Stimulated activated CD4-positive, alpha-beta T cell treated with anti-CD3 and anti-CD28 coated beads, TNF-alpha, amount 100 ng/mL, for 1 hour (primary cell): ENCODE measurements around the gene SDK2.
"Not testable (repeated sequence)": the region's sequence is repeated elsewhere in the genome, so short reads cannot be mapped to it uniquely, and the experiment has no call there.

Experiments used
- DNase-seq, 3 donors: peaks; one replicate each; pipeline ENCODE4 v3.0.0-alpha.2; 2020; ENCODE audit warnings: low read depth in 3 of 3, low spot score in 1 of 3

SDK2 gene

GRCh38 chr17:73489991-73490390, 154.3 kb downstream of the SDK2 start:
- DNase-seq, result no peak

- DNase-seq, result no peak
These were observed 154.9 kb downstream of the SDK2 start for GRCh38 chr17:73489333-73489732.

- no peak for DNase-seq
These were observed 159.1 kb downstream of the SDK2 start for GRCh38 chr17:73485130-73485529.

DNA sequence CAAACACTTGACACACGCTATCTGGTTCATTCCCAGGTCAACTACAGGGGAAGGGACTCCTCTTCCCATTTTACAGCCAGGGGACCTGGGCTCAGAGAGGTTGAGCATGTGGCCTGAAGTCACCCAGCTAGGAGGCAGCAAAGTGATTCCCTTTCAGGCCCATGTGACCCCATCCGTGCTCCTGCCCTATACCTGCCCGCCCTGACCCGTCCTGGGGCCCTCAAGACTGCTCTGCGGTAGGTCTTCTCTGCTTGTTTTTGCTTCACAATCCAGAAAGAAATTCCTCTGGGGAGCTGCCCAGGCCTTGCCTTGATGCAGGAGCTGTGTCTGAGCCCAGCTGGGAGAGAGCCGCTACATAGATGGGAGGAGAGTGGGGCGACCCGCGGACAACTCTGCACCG, 161.4 kb downstream of the SDK2 start:
- no peak for DNase-seq

DNA sequence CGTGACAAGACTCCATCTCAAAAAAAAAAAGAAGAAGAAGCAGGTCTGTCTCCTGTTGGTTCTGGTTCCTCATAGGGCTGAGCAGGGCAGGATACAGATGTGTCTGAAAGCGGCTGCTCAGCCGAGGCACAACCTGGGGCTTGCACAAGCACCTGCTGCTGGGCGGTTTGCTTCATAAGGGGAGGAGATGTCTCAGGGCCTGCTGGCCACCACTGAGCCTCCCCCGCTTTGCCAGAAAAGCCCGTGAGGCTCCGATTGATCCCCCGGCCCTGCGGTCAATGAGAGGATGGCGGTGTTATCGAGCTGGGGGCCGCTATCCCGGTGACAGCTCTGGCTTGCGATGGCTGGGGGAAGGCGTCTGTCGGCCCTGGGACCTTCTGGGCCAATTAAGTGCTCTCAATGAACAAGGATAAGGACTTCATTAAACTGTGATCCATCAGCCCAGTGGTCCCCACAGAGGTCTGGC, 162.0 kb downstream of the SDK2 start:
- DNase-seq, result no peak

- no peak for DNase-seq
These were observed 162.6 kb downstream of the SDK2 start for GRCh38 chr17:73481676-73482075.

DNA sequence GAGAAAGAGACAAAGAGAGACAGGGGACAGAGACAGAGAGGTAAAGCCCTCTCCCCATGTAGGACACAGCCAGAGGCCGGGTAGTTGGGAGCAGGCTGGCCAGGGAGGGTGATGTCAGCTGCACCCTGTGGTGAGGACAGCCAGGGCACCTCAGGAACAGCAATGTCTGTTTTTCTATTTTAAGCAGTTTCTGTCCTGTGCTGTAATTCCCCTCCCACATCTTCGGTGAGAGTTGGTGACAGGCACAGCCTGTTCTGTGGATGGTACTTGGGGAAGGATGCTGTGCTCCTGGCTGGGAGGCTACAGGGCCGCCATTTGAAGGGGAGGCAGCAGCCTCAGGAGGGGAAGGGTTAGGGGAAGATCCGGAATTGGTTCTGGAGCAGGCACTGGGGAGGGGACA, 163.5 kb downstream of the SDK2 start:
- no peak for DNase-seq

GRCh38 chr17:73478768-73479424, 165.3 kb downstream of the SDK2 start:
- DNase-seq, result no peak

- no peak for DNase-seq
These were observed 165.9 kb downstream of the SDK2 start for GRCh38 chr17:73478334-73478733.

DNA sequence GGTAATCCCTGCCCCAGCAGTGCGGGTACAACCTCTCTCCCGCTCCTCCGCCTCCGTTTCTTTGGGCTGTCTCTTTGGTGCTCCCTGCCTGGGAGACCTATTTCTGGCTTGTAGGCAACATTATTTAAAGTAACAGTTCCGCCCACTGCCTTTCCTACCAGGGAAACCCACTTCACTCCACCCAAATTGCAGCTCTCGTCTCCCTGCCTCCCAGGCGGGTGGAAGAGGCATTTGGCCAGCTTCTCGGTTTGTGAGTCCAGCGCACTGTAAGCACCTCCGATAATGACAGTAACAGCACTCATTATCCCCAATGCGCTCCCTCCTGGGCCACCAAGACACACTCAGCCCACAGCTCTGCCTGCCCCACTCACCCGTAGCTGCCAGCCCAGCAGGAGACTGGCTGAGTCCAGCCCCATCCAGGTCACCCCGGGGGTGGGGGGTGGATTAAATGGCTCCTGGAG, 167.3 kb downstream of the SDK2 start:
- DNase-seq, result no peak

DNA sequence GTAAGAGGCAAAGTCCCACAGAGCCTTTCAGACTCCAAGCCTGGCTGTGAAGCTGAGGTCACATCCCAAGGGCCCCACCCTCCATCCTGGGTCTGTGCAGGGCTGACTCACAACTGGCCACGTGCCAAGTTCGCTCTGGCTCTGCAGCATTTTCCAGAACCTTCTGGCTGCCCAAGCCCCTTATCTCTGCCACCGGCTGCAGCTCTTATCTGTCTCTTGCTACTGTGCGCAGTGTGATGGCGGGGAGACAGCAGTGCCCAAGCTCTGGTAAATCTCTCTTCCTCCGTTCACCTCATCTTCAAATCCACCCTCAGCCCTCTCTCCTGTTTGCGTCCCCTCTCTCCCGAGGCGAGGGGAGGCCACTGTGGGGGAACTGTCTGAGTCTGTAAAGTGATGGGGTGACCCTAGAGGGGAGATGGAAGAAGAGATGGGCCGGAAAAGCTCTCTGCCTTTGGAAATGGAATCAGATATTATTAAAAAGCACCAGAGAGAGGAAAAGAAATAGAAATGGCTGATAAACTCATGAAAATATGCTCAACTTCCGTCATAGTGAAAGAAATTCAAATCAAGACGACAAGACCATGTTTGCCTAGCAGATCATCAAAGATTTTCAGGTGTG, 169.8 kb downstream of the SDK2 start:
- DNase-seq, result no peak

DNA sequence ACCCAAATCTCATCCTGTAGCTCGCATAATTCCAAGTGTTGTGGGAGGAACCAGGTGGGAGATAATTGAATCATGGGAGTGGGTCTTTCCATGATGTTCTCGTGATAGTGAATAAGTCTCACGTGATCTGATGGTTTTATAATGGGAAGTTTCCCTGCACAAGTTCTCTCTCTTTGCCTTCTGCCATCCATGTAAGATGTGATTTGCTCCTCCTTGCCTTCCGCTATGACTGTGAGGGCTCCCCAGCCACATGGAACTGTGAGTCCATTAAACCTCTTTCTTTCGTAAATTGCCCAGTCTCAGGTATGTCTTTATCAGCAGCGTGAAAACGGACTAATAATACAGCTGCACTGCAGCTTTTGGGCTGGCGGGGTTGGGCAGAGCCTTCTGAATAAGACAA, 171.5 kb downstream of the SDK2 start:
- not testable (repeated sequence) for DNase-seq

DNA sequence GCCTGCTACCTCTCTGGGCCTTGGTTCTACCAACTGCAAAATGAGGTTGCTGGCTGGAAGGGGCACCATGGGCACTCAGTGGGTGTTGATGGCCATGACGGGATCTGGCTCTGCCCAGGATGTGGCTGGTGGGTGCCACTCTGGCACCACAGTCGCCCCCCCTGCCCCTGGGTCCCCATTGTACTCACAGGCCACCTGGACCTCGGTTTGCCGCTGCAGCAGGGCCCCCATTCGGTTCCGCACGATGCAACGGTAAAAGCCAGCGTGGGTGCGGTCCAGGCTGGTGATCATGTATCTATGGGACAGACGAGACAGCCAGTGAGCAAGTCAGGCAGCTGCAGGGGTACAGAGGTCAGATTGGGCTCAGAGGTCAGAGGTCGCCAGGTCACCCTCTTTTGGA, 172.3 kb downstream of the SDK2 start:
- DNase-seq, result no peak

DNA sequence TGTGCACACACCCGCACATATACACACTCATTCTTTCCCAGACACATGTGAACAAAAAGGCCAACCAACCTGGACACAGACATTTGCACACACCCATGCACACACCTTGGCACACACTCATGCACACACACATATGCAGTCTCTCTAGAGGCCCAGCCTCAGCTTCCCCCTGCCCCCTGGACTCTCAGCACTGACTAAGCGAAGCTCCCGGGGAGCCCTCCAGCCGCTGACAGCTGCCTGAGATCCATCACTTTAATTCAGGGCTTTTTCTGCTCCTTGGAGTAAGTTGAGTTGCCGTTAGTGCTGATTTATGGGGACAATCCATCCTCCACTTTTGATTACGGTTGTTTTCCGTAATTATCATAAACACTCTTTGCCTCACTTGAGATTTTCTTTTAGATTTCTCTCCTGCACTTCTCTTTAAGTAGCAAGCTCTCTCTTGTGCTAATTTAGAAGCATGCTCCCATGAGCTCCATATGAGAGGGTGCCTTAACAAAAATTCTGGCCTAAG, 173.9 kb downstream of the SDK2 start:
- no peak for DNase-seq

DNA sequence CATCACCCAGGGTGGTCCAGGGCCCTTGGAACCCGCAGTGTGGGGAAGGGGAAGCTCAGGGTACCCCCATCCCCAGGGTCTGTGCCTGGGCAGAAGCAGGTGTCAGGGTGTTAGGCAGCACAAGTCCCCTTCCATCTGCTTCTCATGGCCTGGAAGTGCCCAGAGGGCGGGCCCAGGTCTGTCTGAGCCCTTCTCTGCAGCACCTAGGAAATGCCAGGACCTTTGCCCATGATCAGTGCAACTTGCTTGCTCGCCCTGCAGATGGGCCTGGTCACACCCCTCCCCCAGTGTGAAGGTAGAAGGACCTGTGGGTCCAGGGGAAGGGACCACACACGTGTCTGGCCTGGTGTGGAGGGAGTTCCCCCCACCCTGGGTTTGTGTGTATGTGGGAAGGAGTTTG, 174.9 kb downstream of the SDK2 start:
- no peak for DNase-seq

GRCh38 chr17:73468221-73468620, 176.0 kb downstream of the SDK2 start:
- DNase-seq, result no peak

GRCh38 chr17:73467651-73468050, 176.6 kb downstream of the SDK2 start:
- DNase-seq, result no peak

GRCh38 chr17:73466704-73467433, 177.4 kb downstream of the SDK2 start:
- DNase-seq, result no peak

DNA sequence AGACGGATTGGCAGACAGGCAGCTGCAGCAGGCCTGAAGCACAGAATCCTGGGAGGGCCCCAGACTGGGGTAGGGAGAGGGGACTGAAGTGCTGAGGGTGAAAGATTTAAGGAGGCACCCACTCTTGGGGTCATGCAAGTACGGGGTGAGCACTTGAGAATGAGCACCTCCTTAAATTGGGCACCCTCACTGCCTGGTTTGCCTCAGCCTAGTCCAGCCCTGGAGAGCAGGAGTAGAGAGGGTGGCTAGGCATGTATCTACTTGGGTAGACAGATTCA, 178.4 kb downstream of the SDK2 start:
- no peak for DNase-seq

DNA sequence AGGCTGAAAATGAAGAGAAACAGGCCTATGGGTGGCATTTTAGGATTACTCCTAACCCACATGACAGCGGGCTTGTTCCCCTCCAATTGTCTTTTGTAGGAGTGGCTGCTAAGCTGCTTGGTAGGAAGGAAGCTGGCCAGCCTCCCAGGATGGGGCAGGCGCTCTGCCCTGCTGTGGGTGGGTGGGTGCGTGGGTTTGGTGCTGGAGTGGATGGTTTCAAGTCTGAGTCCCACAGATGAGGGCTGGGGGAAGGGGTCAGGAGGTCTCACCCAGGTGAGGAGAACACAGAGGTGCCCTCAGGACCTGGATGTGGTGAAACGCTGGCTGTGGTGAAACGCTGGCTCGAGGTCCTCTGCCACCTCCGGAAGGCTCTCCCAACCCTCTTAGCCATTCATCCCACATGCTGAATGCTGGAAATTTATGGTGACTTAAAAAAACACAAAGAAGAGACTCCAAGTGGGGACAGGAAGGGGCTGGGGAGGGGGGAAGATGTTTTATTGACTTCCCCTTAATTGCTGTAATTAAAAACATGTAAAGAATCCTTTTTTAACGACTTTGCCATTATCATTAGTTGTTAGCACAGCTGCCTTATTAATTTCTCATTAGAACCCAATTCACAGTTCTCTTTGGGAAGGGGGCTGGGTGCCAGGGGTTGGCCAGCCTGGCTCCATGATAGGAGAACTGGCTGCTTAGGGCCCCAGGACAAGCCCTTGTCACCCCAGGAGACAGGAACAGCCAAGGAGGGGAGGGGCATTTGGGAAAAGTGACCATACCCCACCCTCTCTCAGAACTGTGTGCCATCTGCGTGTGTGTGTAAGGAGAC, 178.9 kb downstream of the SDK2 start:
- DNase-seq, result no peak

DNA sequence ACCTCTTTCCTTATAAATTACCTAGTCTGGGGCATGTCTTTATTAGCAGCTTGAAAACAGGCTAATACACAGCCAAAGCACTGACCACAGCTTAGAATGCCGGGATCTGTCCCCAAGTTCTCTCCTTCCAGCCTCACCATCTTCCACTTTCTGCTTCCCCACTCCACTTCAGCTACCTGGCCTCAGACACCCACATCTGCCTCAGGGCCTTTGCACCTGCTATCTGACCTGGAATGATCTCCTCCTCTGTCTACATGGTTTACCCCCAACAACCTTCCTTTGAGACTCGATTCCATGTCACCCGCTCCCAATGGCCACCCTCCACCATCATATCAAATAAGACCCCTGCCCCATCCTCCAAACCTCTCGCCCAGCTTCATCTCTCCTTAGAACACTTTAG, 179.8 kb downstream of the SDK2 start:
- no peak for DNase-seq
